LoVo (cell line): ENCODE results near the gene NSF.
"Not testable (repeated sequence)": the region's sequence is repeated elsewhere in the genome, so short reads cannot be mapped to it uniquely, and the experiment has no call there.

ENCODE experiments used
- DNase-seq: peaks from one replicate; pipeline ENCODE4 v3.0.0-alpha.2; 2016; ENCODE audit warnings: low spot score

Gene NSF

GRCh38 chr17:46628753-46629436, 38.4 kb downstream of the NSF start:
- not testable (repeated sequence) for DNase-seq

DNA sequence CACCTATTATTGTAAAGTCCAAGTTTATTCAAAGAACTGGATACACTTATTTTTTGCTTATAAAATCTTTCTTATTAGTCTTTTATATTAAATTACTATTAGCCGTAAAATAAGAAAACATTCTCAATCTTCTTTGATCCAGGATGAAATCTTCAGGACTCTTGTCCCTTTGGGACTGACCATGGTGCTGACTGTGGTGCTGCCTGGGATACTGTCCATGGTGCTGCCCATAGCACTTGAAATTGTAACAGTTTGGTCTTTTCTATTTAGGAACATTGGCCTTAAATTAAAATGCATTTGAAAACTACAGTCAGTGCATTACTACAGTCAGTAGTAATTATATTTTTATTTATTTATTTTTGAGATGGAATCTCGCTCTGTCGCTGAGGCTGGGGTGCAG, 41.7 kb downstream of the NSF start:
- not testable (repeated sequence) for DNase-seq

- not testable (repeated sequence) for DNase-seq
Observed at GRCh38 chr17:46634844-46635243, 44.4 kb downstream of the NSF start.

DNA sequence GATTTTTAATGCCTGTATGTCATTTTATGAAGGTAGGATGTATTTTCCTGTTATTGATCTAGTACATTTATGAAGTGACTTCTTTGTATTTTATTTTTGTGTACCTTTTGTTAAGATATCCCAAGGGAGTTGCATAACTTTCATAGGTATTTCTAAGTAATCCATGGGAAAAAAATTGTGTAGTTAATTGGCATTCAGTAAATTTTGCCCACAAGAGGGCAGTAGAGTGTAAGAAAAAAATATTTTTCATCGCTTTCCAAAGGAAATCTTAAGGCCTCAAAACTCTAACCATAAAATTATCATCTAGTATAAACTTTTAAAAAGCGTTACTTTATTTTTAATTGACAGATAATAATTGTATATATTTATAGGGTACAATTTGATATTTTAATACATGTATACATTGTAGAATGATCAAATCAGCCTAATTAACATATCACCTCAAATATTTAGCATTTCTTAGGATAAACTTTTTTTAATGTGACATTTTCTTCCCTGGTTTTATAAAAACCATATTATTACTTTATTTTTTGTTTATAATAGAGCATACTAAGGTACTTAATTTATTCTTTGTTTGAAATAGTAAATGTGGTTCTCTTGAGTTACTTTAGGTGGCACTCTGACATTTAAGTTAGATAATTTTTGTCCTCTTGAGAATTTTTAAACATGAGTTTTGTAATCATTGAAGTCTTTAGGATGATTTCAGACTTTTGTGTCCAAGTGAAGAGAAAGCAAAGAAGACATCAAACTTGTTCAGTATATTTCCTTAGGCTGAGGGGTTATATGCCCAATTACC, 51.6 kb downstream of the NSF start:
- DNase-seq: not testable (repeated sequence)

GRCh38 chr17:46647251-46647650, 56.8 kb downstream of the NSF start:
- not testable (repeated sequence) for DNase-seq

DNA sequence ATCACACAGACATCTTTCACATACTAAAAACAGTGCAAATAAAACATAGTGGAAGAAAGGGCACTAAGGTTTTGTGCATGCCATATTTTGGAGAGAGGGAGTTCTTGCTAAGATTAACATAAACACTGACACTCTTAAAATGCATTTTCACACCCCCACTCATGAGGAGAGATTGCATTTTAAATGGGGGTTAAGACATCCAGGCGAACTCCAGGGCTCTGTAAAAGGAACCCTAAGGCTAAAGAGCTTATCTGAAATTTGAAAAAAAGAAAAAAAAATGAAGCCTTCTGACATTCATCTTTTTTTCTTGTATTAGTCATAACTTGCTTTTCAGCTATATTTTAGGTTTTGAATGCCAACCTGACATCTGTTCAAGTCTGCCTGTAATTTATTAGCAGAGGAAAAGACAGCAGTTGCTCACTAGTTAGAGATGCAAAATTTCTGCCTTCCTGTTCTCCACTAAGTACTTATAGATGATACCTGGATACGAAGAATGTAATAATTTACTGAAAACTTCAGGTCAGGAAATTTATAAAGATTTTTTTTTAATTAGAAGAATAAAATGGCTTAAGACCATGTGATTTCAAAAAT, 57.3 kb downstream of the NSF start:
- DNase-seq: not testable (repeated sequence)

DNA sequence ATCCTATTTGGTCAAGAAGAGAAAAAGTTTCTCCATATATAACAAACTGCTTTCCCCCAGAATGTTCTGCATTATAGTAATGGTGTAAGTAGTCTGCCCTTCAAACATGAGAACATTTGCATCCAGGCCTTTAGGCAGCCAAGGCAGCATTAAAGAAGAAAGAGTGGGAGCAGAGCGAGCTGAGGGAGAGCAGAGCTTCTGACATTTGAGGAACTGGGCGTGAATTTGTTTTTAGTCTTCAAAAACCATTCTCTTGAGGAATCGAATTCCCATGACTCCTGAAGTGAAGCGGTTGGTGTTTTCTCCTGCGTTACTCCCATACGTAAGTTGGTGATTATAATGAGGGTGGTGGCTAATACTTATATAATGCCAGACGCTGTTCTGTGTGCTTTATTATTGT, 58.8 kb downstream of the NSF start:
- DNase-seq: not testable (repeated sequence)

DNA sequence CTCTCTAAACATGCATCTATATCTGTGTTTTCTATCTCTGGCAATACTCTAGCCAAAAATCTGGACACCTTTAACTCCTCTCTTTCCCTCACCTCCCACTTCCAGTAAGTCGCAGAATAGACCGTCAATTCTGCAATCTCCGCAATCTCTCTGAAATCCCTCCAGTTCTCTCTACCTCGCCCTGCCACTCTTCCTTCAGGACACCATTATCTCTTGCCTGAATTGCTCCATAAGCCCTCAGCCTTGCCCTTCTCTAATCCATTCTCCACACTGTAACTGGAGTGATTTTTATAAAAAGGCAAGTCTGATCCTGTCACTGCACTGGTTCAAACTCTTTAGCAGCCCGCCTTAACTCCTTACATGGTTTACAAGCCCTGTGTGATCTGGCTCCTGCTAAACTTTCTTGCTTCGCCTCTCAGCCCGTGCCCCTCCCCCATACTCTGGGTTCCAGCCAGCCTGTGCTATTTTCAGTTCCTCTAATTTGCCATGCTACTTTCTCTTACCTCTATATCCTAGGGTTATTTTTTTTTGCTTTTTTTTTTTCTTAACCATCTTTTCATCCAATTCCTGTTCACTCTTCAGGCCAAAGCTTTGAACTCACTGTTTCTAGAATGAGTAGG, 61.7 kb downstream of the NSF start:
- DNase-seq: not testable (repeated sequence)

- not testable (repeated sequence) for DNase-seq
Observed at GRCh38 chr17:46658235-46658634, 67.8 kb downstream of the NSF start.

GRCh38 chr17:46659702-46660101, 69.2 kb downstream of the NSF start:
- not testable (repeated sequence) for DNase-seq

- DNase-seq: not testable (repeated sequence)
Observed at GRCh38 chr17:46663123-46663522, 72.7 kb downstream of the NSF start.

GRCh38 chr17:46663552-46663951, 73.1 kb downstream of the NSF start:
- DNase-seq: not testable (repeated sequence)

- DNase-seq: not testable (repeated sequence)
Observed at GRCh38 chr17:46665969-46666368, 75.5 kb downstream of the NSF start.

- not testable (repeated sequence) for DNase-seq
Observed at GRCh38 chr17:46670789-46671188, 80.3 kb downstream of the NSF start.

GRCh38 chr17:46672777-46673176, 82.3 kb downstream of the NSF start:
- DNase-seq: not testable (repeated sequence)

GRCh38 chr17:46677819-46678218, 87.3 kb downstream of the NSF start:
- DNase-seq: not testable (repeated sequence)

DNA sequence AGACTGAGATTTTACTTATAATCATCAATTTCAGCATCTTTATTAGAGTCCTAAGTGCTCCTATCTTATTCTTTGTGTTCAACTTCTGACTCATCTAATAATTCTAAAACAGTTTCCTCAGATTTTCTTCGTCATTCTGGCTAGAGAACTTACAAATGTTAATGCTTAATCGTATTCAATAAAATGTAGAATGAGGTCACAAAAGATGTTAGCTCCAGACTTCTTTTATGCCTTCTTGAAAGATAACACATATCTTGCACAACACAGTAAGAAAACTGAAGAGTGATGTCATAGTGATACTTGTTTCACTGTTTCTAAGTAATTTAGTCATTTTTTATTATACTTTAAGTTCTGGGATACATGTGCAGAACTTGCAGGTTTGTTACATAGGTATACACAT, 93.2 kb downstream of the NSF start:
- DNase-seq: not testable (repeated sequence)

DNA sequence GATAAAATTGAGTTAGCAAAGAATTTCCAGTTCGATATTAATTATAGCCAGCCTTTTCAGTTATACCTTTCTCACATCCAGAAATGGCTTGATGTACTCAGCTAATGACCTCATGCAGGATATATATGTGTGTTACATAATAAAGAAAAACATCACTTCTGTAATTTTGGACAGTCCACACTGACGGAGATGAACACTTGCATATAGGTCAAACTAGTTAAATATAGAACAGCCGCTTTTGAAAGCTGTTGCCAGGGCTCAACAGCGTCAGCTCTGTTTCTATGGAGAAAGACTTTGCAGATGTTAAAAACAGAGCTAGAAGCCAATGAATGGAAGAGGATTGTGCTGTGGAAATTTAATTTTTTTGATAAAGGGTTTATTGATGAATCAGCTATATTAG, 94.8 kb downstream of the NSF start:
- not testable (repeated sequence) for DNase-seq

- not testable (repeated sequence) for DNase-seq
Observed at GRCh38 chr17:46692196-46692595, 101.7 kb downstream of the NSF start.

DNA sequence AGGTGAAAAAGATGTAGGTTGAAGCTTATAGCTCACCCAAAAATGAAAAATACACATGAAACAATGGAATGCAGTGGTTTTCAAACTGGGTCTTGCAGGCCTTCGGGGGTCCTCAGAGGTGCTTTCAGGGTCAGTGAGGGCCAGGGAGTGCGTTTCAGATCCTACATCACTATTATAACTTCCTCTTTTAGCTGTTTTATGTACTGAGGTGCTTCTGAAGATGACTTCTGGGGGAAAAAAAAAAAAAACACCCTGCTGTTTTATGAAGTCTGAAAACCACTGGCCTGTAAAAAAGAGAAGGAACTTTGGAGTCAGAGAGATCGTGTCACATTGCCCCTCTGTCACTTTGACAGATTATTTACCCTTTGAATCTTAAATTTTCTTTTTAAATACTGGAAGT, 102.8 kb downstream of the NSF start:
- not testable (repeated sequence) for DNase-seq

GRCh38 chr17:46696522-46696921, 106.1 kb downstream of the NSF start:
- DNase-seq: not testable (repeated sequence)

GRCh38 chr17:46699014-46699413, 108.5 kb downstream of the NSF start:
- DNase-seq: not testable (repeated sequence)
